Measurements from ENCODE around the gene U2AF1L4.

GRCh38 chr19:35783469-35784434 lies 38.5 kb upstream of the U2AF1L4 start:
- no peak for TF ChIP-seq CTCF (conservative IDR thresholded peaks at IDR 0.05; ENCODE audit: low read length)
- no peak for TF ChIP-seq EZH2phosphoT487 (IDR thresholded peaks at IDR 0.05; ENCODE audit: borderline replicate concordance, low read depth, low read length)

Data from OCI-LY7 (cell line).